LNCAP (cell line): ENCODE measurements around the gene ENDOV.

Source experiments
- TF ChIP-seq, protein P1 (sequence below): fragments of 450-650 bp; IDR thresholded peaks from 2 replicates; pipeline ENCODE4 v1.5.1; 2017; ENCODE audit warnings: mild to moderate bottlenecking

ENDOV gene

DNA sequence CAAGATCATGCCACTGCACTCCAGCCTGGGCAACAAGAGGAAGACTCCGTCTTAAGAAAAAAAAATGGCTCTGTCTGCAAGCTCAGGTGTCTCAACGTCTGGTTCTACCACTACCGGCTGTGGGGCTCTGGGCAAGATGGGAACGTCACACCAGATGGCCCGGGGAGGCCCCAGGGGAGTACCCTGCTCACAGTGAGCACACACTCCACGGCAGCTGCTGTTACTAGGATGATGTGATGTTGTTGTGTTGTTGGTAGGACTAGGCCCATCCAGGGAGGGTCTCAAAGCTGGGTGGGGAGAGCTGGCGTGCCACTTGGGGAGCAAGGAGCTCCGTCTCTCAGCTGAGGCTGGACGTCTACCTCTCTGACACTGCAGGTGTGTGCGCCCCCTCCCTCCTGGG, 70.9 kb downstream of the ENDOV start:
- TF ChIP-seq, protein P1, sequence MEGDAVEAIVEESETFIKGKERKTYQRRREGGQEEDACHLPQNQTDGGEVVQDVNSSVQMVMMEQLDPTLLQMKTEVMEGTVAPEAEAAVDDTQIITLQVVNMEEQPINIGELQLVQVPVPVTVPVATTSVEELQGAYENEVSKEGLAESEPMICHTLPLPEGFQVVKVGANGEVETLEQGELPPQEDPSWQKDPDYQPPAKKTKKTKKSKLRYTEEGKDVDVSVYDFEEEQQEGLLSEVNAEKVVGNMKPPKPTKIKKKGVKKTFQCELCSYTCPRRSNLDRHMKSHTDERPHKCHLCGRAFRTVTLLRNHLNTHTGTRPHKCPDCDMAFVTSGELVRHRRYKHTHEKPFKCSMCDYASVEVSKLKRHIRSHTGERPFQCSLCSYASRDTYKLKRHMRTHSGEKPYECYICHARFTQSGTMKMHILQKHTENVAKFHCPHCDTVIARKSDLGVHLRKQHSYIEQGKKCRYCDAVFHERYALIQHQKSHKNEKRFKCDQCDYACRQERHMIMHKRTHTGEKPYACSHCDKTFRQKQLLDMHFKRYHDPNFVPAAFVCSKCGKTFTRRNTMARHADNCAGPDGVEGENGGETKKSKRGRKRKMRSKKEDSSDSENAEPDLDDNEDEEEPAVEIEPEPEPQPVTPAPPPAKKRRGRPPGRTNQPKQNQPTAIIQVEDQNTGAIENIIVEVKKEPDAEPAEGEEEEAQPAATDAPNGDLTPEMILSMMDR, result no peak

DNA sequence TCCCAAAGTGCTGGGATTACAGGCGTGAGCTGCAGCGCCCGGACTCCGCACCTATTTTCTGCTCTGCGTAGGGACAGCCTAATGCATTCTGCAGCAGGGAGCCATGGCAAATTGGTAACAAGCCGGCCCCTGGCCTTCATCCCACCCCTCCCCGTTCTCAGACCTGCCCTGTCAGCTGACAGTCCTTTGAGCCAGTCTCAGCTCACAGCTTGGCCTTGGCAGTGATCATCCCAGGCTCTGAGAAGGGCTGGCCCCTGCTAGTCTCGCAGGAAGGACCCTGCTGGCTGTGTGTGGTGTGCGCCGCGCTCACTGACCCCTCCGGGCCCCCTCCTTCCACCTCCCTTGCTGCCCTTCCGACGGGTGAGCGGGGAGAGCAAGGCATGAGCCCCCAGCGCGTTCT, 71.7 kb downstream of the ENDOV start:
- TF ChIP-seq, protein P1, result no peak

- TF ChIP-seq, protein P1, result no peak
These were observed 72.5 kb downstream of the ENDOV start for GRCh38 chr17:80487511-80487910.
